K562 (cell line): ENCODE measurements around the gene POLR2L. TPM values are rescaled to one million over a fixed set of nuclear protein-coding genes. Genes with fewer than 3 reads are reported as not detected.

Source experiments
- BMI1 ChIP-seq: fragments of 150-350 bp; IDR thresholded peaks from 2 replicates; pipeline ENCODE4 v1.6.1; 2014; ENCODE audit warnings: low read length
- GABPB1 ChIP-seq: sonication (generic); formaldehyde crosslinking; IDR thresholded peaks from 2 replicates; pipeline ENCODE4 v1.8.0; 2022; ENCODE audit warnings: mild to moderate bottlenecking, missing genetic modification reagents
- GTF2A2 ChIP-seq: IDR thresholded peaks from 2 replicates; pipeline ENCODE4 v1.6.1; 2016; ENCODE audit warnings: mild to moderate bottlenecking, missing genetic modification characterization, missing compliant biosample characterization
- MAFG ChIP-seq: fragments of 450-650 bp; conservative IDR thresholded peaks from 2 replicates; pipeline ENCODE4 v1.6.1; 2016; ENCODE audit warnings: missing genetic modification characterization, missing compliant biosample characterization
- NCOA6 ChIP-seq: fragments of 450-650 bp; IDR thresholded peaks from 2 replicates; pipeline ENCODE4 v1.6.1; 2017; ENCODE audit warnings: mild to moderate bottlenecking
- NFIC ChIP-seq: fragments of 450-650 bp; IDR thresholded peaks from 2 replicates; pipeline ENCODE4 v1.6.1; 2017; ENCODE audit warnings: mild to moderate bottlenecking, inconsistent platforms
- RFX1 ChIP-seq: fragments of 450-650 bp; IDR thresholded peaks from 2 replicates; pipeline ENCODE4 v1.6.1; 2016; ENCODE audit warnings: mild to moderate bottlenecking, moderate library complexity
- TEAD1 ChIP-seq, 2 experiments: fragments of 450-650 bp in 1 of 2; sonication (generic) in 1 of 2; formaldehyde crosslinking; IDR thresholded peaks; 2 replicates each; pipeline versions ENCODE4 v1.4.0 to v1.8.0; 2020 to 2022; ENCODE audit warnings: mild to moderate bottlenecking in 2 of 2, missing genetic modification reagents in 1 of 2
- TEAD4 ChIP-seq, 2 experiments: sonication (generic) in 1 of 2; formaldehyde crosslinking in 1 of 2; IDR thresholded peaks; 2 replicates each; pipeline versions ENCODE4 v1.6.1 to v1.8.0; 2012 to 2022; ENCODE audit warnings: borderline replicate concordance in 1 of 2, inconsistent platforms in 1 of 2, low read length in 1 of 2, mild to moderate bottlenecking in 1 of 2, missing genetic modification reagents in 1 of 2
- polyA plus RNA-seq, 8 experiments: library from polyadenylated mRNA; depleted of rRNA in 4 of 8; stranded (reverse) in 5 of 8; unstranded in 3 of 8; fragments of >200 nt; fragmentation: Nextera tagmentation in 2 of 8; fragmentation: Illumina TruSeq in 1 of 8; extraction: Ambion mirVana in 2 of 8; extraction: Trizol in 1 of 8; gene quantifications; 2 replicates each; pipeline versions ENCODE4 v1.2.1 to v1.2.3, GENCODE V29; 2011 to 2014; ENCODE audit warnings: inconsistent platforms in 1 of 8, missing spikeins in 1 of 8
- total RNA-seq, 7 experiments: library from RNA; depleted of rRNA in 6 of 7; stranded (reverse); fragments of >200 nt in 6 of 7; fragmentation: Illumina TruSeq in 2 of 7; extraction: Trizol in 2 of 7; gene quantifications; 2 replicates each; pipeline versions ENCODE4 v1.2.1 to v1.2.3, GENCODE V29; 2011 to 2021; ENCODE audit warnings: low replicate concordance in 1 of 7
- TF ChIP-seq, protein P1 (sequence below): fragments of 450-650 bp; IDR thresholded peaks from 2 replicates; pipeline ENCODE4 v1.6.1; 2017; ENCODE audit warnings: mild to moderate bottlenecking, moderate library complexity
- TF ChIP-seq, protein P2 (sequence below): fragments of 450-650 bp; IDR thresholded peaks from 2 replicates; pipeline ENCODE4 v1.6.1; 2016; ENCODE audit warnings: borderline replicate concordance
- TF ChIP-seq, protein P3 (sequence below): fragments of 450-650 bp; IDR thresholded peaks from 2 replicates; pipeline ENCODE4 v1.6.1; 2016; ENCODE audit warnings: mild to moderate bottlenecking, moderate library complexity

POLR2L gene
- total and polyA plus RNA-seq, 9 of the 15 experiments (the other 6 are each of a cell fraction or from before 2014, with no cell fraction given) = 38.3 to 688 (median 108) TPM

DNA sequence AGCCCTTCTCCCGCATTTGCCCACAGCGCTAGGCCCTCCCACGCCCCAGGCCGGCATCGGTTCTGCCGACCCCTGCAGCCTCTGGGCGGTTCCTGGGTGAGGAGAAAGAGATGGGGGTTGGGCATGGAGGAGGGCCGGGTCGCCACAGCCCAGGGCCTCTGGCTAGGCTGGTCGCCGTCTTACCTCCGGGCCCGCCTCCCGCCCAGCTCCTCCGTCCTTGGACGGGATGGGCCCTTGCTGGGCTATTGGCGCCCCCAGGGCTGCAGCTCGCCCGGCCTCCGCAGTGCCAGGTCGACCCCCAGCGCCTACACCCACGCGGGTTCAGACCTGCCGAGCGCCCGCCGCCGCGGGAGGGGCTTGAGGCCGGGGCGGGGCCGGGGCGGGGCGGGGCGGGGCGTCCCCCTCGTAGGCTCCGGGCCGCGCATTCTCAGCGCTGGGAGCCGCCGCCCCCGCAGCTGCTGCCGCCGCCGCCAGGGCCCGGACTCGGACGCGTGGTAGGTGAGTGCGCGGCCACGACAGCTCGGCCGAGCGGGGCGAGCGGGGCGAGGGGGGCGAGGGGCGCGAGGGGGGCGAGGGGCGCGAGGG lies 9.7 kb downstream of the POLR2L start, which contains the start of gene CD151 (continued):
- TF ChIP-seq, protein P1, sequence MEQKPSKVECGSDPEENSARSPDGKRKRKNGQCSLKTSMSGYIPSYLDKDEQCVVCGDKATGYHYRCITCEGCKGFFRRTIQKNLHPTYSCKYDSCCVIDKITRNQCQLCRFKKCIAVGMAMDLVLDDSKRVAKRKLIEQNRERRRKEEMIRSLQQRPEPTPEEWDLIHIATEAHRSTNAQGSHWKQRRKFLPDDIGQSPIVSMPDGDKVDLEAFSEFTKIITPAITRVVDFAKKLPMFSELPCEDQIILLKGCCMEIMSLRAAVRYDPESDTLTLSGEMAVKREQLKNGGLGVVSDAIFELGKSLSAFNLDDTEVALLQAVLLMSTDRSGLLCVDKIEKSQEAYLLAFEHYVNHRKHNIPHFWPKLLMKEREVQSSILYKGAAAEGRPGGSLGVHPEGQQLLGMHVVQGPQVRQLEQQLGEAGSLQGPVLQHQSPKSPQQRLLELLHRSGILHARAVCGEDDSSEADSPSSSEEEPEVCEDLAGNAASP = no peak
- TF ChIP-seq, protein P2, sequence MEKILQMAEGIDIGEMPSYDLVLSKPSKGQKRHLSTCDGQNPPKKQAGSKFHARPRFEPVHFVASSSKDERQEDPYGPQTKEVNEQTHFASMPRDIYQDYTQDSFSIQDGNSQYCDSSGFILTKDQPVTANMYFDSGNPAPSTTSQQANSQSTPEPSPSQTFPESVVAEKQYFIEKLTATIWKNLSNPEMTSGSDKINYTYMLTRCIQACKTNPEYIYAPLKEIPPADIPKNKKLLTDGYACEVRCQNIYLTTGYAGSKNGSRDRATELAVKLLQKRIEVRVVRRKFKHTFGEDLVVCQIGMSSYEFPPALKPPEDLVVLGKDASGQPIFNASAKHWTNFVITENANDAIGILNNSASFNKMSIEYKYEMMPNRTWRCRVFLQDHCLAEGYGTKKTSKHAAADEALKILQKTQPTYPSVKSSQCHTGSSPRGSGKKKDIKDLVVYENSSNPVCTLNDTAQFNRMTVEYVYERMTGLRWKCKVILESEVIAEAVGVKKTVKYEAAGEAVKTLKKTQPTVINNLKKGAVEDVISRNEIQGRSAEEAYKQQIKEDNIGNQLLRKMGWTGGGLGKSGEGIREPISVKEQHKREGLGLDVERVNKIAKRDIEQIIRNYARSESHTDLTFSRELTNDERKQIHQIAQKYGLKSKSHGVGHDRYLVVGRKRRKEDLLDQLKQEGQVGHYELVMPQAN = peak; percentile 44; the same call in 1 of the 2 replicates
- TF ChIP-seq NFIC (no peak), MAFG (tag) (no peak), BMI1 (no peak), GTF2A2 (no peak), GABPB1 (CRISPR knock-in tag) (peak; percentile 40; the same call in 1 of the 2 replicates), TEAD1 (CRISPR knock-in tag; IDR thresholded peaks at IDR 0.05) (no peak), TEAD4 (IDR thresholded peaks at IDR 0.05; ENCODE audit: low read length) (no peak), TEAD4 (CRISPR knock-in tag; IDR thresholded peaks at IDR 0.05; ENCODE audit: borderline replicate concordance) (no peak), RFX1 (no peak), NCOA6 (no peak)
- TF ChIP-seq, protein P3, sequence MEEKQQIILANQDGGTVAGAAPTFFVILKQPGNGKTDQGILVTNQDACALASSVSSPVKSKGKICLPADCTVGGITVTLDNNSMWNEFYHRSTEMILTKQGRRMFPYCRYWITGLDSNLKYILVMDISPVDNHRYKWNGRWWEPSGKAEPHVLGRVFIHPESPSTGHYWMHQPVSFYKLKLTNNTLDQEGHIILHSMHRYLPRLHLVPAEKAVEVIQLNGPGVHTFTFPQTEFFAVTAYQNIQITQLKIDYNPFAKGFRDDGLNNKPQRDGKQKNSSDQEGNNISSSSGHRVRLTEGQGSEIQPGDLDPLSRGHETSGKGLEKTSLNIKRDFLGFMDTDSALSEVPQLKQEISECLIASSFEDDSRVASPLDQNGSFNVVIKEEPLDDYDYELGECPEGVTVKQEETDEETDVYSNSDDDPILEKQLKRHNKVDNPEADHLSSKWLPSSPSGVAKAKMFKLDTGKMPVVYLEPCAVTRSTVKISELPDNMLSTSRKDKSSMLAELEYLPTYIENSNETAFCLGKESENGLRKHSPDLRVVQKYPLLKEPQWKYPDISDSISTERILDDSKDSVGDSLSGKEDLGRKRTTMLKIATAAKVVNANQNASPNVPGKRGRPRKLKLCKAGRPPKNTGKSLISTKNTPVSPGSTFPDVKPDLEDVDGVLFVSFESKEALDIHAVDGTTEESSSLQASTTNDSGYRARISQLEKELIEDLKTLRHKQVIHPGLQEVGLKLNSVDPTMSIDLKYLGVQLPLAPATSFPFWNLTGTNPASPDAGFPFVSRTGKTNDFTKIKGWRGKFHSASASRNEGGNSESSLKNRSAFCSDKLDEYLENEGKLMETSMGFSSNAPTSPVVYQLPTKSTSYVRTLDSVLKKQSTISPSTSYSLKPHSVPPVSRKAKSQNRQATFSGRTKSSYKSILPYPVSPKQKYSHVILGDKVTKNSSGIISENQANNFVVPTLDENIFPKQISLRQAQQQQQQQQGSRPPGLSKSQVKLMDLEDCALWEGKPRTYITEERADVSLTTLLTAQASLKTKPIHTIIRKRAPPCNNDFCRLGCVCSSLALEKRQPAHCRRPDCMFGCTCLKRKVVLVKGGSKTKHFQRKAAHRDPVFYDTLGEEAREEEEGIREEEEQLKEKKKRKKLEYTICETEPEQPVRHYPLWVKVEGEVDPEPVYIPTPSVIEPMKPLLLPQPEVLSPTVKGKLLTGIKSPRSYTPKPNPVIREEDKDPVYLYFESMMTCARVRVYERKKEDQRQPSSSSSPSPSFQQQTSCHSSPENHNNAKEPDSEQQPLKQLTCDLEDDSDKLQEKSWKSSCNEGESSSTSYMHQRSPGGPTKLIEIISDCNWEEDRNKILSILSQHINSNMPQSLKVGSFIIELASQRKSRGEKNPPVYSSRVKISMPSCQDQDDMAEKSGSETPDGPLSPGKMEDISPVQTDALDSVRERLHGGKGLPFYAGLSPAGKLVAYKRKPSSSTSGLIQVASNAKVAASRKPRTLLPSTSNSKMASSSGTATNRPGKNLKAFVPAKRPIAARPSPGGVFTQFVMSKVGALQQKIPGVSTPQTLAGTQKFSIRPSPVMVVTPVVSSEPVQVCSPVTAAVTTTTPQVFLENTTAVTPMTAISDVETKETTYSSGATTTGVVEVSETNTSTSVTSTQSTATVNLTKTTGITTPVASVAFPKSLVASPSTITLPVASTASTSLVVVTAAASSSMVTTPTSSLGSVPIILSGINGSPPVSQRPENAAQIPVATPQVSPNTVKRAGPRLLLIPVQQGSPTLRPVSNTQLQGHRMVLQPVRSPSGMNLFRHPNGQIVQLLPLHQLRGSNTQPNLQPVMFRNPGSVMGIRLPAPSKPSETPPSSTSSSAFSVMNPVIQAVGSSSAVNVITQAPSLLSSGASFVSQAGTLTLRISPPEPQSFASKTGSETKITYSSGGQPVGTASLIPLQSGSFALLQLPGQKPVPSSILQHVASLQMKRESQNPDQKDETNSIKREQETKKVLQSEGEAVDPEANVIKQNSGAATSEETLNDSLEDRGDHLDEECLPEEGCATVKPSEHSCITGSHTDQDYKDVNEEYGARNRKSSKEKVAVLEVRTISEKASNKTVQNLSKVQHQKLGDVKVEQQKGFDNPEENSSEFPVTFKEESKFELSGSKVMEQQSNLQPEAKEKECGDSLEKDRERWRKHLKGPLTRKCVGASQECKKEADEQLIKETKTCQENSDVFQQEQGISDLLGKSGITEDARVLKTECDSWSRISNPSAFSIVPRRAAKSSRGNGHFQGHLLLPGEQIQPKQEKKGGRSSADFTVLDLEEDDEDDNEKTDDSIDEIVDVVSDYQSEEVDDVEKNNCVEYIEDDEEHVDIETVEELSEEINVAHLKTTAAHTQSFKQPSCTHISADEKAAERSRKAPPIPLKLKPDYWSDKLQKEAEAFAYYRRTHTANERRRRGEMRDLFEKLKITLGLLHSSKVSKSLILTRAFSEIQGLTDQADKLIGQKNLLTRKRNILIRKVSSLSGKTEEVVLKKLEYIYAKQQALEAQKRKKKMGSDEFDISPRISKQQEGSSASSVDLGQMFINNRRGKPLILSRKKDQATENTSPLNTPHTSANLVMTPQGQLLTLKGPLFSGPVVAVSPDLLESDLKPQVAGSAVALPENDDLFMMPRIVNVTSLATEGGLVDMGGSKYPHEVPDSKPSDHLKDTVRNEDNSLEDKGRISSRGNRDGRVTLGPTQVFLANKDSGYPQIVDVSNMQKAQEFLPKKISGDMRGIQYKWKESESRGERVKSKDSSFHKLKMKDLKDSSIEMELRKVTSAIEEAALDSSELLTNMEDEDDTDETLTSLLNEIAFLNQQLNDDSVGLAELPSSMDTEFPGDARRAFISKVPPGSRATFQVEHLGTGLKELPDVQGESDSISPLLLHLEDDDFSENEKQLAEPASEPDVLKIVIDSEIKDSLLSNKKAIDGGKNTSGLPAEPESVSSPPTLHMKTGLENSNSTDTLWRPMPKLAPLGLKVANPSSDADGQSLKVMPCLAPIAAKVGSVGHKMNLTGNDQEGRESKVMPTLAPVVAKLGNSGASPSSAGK = no peak
